Measurements from ENCODE around the gene ZNF786.

DNA sequence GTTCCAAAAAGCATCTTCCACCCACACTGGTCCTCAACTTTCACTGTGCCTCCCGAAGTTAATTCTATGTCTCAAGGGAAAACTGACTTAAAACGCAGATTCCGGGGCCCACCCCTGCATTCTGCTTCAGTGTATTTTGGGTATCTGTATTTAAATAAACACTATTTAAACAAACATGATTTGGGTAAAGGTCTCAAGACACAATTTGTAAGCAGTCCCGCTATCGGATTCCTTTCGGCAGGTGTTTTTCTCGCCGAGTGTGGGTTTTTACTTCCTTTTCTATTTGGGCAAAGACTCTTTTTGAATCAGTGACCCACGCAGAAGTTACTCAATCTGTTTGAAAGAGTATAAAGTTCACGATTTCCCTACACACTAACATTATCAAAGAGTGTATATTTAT lies 63.5 kb downstream of the ZNF786 start:
- TF ChIP-seq FOXM1 (IDR thresholded peaks at IDR 0.05; ENCODE audit: borderline replicate concordance, low read depth), result no peak
- no peak for TF ChIP-seq TAF1 (IDR thresholded peaks at IDR 0.05; ENCODE audit: low read depth)
- no peak for TF ChIP-seq TEAD4 (IDR thresholded peaks at IDR 0.05)
- TF ChIP-seq, protein P1, sequence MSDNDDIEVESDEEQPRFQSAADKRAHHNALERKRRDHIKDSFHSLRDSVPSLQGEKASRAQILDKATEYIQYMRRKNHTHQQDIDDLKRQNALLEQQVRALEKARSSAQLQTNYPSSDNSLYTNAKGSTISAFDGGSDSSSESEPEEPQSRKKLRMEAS (IDR thresholded peaks at IDR 0.05), result no peak
- TF ChIP-seq, protein P2, sequence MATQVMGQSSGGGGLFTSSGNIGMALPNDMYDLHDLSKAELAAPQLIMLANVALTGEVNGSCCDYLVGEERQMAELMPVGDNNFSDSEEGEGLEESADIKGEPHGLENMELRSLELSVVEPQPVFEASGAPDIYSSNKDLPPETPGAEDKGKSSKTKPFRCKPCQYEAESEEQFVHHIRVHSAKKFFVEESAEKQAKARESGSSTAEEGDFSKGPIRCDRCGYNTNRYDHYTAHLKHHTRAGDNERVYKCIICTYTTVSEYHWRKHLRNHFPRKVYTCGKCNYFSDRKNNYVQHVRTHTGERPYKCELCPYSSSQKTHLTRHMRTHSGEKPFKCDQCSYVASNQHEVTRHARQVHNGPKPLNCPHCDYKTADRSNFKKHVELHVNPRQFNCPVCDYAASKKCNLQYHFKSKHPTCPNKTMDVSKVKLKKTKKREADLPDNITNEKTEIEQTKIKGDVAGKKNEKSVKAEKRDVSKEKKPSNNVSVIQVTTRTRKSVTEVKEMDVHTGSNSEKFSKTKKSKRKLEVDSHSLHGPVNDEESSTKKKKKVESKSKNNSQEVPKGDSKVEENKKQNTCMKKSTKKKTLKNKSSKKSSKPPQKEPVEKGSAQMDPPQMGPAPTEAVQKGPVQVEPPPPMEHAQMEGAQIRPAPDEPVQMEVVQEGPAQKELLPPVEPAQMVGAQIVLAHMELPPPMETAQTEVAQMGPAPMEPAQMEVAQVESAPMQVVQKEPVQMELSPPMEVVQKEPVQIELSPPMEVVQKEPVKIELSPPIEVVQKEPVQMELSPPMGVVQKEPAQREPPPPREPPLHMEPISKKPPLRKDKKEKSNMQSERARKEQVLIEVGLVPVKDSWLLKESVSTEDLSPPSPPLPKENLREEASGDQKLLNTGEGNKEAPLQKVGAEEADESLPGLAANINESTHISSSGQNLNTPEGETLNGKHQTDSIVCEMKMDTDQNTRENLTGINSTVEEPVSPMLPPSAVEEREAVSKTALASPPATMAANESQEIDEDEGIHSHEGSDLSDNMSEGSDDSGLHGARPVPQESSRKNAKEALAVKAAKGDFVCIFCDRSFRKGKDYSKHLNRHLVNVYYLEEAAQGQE (IDR thresholded peaks at IDR 0.05; ENCODE audit: low read depth), result no peak
- no peak for TF ChIP-seq EP300 (IDR thresholded peaks at IDR 0.05; ENCODE audit: borderline replicate concordance)
- TF ChIP-seq YY1 (IDR thresholded peaks at IDR 0.05; ENCODE audit: low read depth), result no peak
- TF ChIP-seq CREB1 (IDR thresholded peaks at IDR 0.05; ENCODE audit: low read depth), result no peak
- TF ChIP-seq EGR1 (IDR thresholded peaks at IDR 0.05), result no peak
- TF ChIP-seq CEBPB (IDR thresholded peaks at IDR 0.05), result no peak
- TF ChIP-seq RAD21 (IDR thresholded peaks at IDR 0.05; ENCODE audit: low read depth), result no peak
- TF ChIP-seq TCF12 (IDR thresholded peaks at IDR 0.05; ENCODE audit: low read depth), result no peak
- no peak for TF ChIP-seq ZBTB7A (IDR thresholded peaks at IDR 0.05; ENCODE audit: low read depth)

Data from Ishikawa (cell line).